Activated CD8-positive, alpha-beta memory T cell treated with anti-CD3 and anti-CD28 coated beads, Interleukin-2, amount 50 U/mL, for 4 hours (primary cell): ENCODE data around the gene ATG4D.

Experiments used
- DNase-seq: peaks from one replicate; pipeline ENCODE4 v3.0.0-alpha.2; 2020

The ATG4D gene

DNA sequence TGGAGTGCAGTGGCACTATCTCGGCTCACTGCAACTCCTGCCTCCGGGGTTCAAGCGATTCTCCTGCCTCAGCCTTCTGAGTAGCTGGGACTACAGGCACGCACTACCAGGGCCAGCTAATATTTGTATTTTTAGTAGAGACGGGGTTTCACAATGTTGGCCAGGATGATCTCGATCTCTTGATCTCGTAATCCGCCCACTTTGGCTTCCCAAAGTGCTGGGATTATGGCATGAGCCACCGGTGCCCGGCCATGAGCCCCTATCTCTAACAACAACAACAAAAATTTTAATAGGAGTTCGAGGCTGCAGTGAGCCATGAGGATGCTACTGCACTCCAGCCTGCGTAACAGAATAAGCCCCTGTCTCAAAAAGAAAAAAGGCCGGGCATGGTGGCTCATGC lies 38.4 kb downstream of the ATG4D start:
- DNase-seq, result no peak

DNA sequence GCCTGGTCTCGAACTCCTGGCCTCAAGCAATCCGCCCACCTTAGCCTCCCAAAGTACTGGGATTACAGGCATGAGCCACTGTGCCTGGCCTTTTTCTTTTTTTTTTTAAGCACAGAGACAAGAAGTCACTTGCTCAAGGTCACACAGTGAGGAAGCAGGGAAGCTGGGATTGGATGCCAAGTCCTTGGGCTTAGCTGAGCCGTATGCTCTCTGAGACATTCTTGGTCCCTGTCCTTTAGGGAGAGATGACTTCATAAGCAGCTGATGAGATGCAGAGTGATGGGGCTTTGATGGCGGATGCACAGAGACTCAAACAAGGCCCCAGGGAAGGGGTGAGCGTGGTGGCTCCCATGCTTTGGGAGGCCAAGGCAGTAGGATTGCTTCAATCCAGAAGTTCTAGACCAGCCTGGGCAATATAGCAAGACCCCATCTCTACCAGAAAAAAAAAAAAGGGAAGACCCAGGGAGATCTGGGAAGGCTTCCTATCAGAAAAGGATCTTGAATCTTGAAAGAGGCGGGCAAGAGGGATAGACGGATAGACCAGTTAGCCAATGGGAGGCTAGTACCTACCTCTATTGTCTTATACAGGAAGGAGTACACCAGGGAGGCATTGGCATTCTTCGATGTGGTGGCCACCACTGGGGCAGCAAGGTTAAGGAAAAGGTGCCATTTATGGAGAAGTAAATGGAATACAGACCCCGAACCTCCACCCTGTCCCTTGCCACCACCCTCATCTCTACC lies 39.5 kb downstream of the ATG4D start:
- DNase-seq, result no peak

DNA sequence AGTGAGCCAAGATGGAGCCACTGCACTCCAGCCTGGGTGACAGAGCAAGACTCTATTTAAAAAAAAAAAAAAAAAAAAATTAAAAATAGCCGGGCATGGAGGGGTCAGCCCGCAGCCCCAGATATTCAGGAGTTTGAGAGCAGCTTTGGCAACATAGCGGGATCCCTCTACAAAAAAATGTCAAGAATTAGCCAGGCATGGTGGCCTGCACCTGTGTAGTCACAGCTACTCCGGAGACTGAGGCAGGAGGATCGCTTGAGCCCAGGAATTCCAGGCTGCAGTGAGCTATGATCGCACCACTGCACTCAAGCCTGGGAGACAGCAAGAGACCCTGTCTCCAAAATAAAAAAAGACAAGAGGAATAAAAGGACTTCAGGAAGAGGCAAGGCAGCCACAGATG lies 42.7 kb downstream of the ATG4D start:
- DNase-seq, result no peak

DNA sequence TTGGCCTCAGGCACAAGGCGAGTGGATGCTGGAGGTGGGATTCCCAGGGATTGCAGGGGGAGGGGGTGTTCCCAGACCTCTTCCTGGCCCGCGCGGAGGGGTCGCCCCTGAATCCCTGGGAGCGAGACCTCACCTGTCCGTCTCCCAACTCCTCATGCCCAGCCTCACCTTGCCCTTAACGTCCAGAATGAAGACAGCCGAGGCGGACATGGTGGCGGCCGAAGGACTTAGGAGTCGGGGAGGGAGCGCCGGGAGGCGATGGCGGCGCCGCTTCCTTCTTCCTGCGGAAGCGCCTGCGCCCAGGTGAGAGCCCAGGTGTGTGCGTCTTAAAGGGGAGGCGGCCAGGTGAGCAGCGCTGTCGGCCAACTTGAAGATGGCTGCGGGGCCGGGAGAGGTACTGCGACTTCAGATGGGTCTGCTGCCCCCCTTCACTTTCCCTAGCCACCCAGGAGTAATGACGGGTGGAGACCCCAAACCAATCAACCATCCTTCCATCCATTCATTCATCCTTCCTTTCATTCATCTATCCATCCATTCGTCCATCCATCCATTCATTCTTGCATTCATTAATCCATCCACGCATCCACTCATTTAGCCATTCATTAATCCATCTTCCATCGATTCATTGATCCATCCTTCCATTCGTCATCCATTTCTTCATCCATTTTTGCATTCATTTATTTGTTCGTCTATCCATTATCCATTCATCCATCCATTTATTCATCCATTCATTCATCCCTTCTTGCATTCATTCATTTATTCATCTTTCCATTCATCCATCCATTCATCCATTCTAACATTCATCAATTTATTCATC lies 43.5 kb downstream of the ATG4D start, which contains the start of gene AP1M2:
AP1M2 (minus strand) TSS at position 291 of the 817 bp plus-strand sequence; CDS start at position 210, 81 bp downstream.
- no peak for DNase-seq

DNA sequence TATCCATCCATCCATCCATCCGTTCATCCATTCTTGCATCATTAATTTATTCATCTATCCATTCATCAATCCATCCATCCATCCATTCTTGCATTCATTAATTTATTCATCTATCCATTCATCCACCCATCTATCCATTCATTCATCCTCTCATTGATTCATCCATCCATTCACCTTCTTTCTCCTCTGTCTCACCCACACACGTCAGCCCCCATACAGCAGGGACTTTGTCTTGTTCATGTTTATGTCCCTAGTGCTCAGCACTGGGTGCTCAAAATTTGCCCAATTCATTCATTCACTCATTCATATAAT lies 44.1 kb downstream of the ATG4D start:
- DNase-seq, result no peak

DNA sequence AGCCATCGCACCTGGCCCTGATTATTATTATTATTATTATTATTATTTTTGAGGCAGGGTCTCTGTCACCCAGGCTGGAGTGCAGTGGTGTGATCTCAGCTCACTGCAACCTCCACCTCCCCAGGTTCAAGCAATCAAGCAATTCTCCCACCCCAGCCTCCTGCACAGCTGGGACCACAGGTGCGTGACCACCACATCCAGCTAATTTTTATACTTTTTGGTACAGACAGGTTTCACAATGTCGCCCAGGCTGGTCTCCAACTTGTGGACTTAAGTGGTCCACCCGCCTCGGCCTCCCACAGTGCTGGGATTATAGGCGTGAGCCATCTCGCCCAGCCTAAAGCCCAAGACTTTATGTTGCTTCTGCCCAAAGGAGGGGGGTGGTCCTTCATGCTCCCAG lies 49.4 kb downstream of the ATG4D start:
- no peak for DNase-seq

DNA sequence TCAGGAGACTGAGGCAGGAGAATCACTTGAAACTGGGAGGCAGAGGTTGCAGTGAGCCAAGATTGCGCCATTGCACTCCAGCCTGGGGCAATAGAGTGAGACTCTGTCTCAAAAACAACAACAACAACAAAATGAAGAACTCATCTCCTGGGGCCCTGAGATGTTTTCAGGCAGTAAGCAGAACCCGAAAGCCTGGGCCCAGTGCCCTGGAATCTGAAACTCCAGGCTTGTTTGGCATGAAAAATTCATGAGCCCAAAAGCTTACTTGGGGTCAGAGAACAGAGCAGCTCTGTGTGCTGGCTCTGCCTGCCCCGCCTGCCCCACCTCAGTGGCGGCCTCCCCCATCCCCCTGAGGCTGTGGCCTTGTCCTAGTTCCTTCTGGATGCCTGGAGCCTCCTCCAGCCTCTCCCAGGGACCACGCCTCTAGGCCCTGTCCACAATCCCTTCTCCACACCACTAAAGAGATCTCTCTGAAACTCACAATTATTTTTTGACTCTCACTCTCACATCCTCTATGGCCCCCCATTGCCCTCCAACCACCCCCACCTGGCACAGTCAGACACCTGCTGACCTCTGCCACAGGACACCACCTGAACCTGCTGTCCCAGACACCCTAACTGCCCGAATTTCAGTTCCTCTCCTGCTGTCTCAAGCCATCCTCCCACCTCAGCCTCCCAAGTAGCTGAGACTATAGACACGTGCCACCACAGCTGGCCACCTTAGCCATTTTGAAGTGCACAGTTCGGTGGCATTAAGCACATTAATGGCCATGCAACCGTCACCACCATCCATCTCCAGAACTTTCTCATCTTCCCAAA lies 50.3 kb downstream of the ATG4D start:
- DNase-seq, result no peak

DNA sequence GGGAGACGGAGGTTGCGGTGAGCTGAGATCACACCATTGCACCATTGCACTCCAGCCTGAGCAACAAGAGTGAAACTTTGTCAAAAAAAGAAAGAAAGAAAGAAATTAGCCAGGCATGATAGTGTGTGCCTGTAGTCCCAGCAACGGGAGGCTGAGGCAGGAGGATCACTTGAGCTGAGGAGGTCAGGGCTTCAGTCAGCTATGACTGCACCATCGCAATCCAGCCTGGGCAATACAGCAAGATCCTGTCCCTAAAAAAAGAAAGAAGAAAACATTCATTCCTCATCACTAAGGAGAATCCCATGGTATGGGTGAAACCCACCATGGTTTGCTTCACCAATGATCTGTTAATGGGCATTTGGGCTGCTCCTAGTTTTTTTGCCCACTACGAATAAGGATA lies 56.4 kb downstream of the ATG4D start:
- no peak for DNase-seq

DNA sequence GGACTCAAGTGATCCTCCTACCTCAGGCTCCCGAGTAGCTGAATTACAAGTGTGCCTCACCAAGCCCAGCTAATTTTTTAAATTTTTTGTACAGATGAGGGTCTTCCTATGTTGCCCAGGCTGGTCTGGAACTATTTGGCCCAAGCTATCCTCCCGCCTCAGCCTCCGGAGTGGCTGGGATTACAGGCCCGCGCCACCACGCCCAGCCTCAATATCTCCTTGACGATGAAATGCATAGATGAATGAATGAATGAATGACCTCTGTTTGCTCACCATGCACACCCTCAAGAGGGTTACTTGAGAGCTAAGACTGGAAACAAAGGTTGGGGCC lies 58.3 kb downstream of the ATG4D start:
- no peak for DNase-seq

DNA sequence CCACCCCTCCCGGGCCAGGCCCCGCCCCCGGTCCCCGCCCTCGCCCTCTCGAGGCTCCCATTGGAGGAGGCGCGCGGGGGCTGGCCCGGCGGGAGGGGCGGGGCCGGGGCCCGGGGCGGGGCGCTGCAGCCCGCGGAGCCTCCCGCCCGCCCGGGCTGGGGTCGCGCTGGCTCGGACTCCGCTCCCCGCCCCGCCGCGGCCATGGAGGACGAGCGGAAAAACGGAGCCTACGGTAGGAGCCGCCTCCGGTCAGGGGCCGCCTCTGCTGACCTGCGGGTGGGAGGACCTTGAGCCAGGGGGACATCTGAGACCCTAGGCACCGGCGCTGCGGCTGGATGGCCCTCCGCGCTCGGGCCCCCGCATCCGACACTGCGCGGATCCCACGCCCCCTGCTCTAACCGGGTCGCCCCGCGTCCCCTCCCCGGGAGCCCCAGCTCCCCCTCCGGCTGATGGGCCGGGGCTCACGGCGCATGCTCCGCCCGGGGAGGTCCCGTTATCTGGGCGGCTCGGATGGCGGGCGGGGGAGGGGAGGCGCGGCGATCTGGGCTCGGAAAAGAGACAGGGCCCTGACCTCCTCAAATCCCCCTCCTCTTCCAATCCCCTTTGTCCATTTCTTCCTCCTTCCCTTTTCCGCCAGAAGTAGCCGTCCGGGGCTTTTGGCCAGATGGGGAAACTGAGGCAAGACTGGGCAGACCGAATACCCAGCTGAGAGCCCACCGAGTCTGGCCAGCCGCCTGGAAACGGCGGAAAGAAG lies 58.8 kb downstream of the ATG4D start:
- peak; percentile 90 for DNase-seq
